OCI-LY7 (cell line): Measurements from ENCODE around the gene FNDC3B. TPM values are rescaled to one million over a fixed set of nuclear protein-coding genes. Genes with fewer than 3 reads are reported as not detected.
A peak's percentile ranks its signal among the peaks of the same experiment; 100 is the strongest.

Experiments
- BruUV-seq: library from RNA; stranded (reverse); fragments of 400-500 nt; replicated peaks from 2 replicates; lab custom pipeline; 2021; lab: Mats Ljungman, UMichigan
- CTCF ChIA-PET: fragments of 300-600 bp; sonication (Branson Sonifier 250); formaldehyde crosslinking; loops from one replicate; lab custom pipeline; 2022; ENCODE audit warnings: antibody characterized with exemption; ENCODE audit not compliant: unreplicated experiment; lab: Charles Lee
- POLR2A ChIA-PET: fragments of 300-600 bp; sonication (Branson Sonifier 250); formaldehyde crosslinking; loops from one replicate; lab custom pipeline; 2022; ENCODE audit warnings: antibody characterized with exemption; lab: Charles Lee
- DNase-seq: peaks from one replicate; pipeline ENCODE4 v3.0.0-alpha.2; 2015; ENCODE audit warnings: low spot score
- H2AFZ ChIP-seq: fragments of 200-600 bp; sonication (generic), shearing (Covaris generic); 2 replicates; pipeline ENCODE4 v1.6.1; 2014; ENCODE audit warnings: mild to moderate bottlenecking, antibody characterized with exemption, low read length, moderate library complexity
- H3K27ac ChIP-seq: fragments of 200-600 bp; sonication (generic); 2 replicates; pipeline ENCODE4 v1.5.1; 2014; ENCODE audit warnings: mixed run types, low read depth, mild to moderate bottlenecking, moderate library complexity, low read length, inconsistent platforms; ENCODE audit not compliant: poor library complexity, severe bottlenecking
- H3K36me3 ChIP-seq: fragments of 200-600 bp; sonication (generic); 2 replicates; pipeline ENCODE4 v1.6.1; 2014; ENCODE audit warnings: mild to moderate bottlenecking, antibody characterized with exemption, low read length, moderate library complexity, mixed read lengths; ENCODE audit not compliant: insufficient read depth
- H3K4me1 ChIP-seq: fragments of 200-600 bp; sonication (generic); 2 replicates; pipeline ENCODE4 v1.5.1; 2014; ENCODE audit warnings: mild to moderate bottlenecking, low read length; ENCODE audit not compliant: insufficient read depth, poor library complexity, severe bottlenecking
- H3K4me2 ChIP-seq: fragments of 200-600 bp; sonication (generic); 2 replicates; pipeline ENCODE4 v1.6.1; 2014; ENCODE audit warnings: mild to moderate bottlenecking, low read length
- H3K4me3 ChIP-seq: fragments of 200-600 bp; sonication (generic); 2 replicates; pipeline ENCODE4 v1.5.1; 2014; ENCODE audit warnings: mild to moderate bottlenecking, low read depth, low read length; ENCODE audit not compliant: poor library complexity, severe bottlenecking
- H3K79me2 ChIP-seq: fragments of 200-600 bp; sonication (generic); 2 replicates; pipeline ENCODE4 v1.6.1; 2016; ENCODE audit warnings: low read depth, mild to moderate bottlenecking, low read length, moderate library complexity, mixed read lengths; ENCODE audit not compliant: insufficient read depth
- H3K9me2 ChIP-seq: fragments of 200-600 bp; sonication (generic); 2 replicates; pipeline ENCODE4 v1.6.1; 2016; ENCODE audit warnings: mild to moderate bottlenecking, low read length, mixed read lengths; ENCODE audit not compliant: insufficient read depth
- H3K9me3 ChIP-seq: fragments of 200-600 bp; sonication (generic); 2 replicates; pipeline ENCODE4 v1.6.1; 2014; ENCODE audit warnings: mild to moderate bottlenecking, mixed run types, low read length, mixed read lengths
- H4K20me1 ChIP-seq: fragments of 200-600 bp; sonication (generic); 2 replicates; pipeline ENCODE4 v1.6.1; 2014; ENCODE audit warnings: mild to moderate bottlenecking, antibody characterized with exemption, low read length, moderate library complexity, mixed read lengths; ENCODE audit not compliant: insufficient read depth
- CTCF ChIP-seq: fragments of 200-600 bp; sonication (generic); conservative IDR thresholded peaks from 2 replicates; pipeline ENCODE4 v1.5.1; 2014; ENCODE audit warnings: mild to moderate bottlenecking, antibody characterized with exemption, low read length, moderate library complexity, mixed read lengths
- EZH2phosphoT487 ChIP-seq: fragments of 200-600 bp; sonication (generic); IDR thresholded peaks from 2 replicates; pipeline ENCODE4 v1.6.1; 2018; ENCODE audit warnings: low read depth, borderline replicate concordance, mild to moderate bottlenecking, mixed run types, antibody characterized with exemption, low read length, moderate library complexity, mixed read lengths
- intact Hi-C: fragments of 100-400 bp; cut with micrococcal nuclease; formaldehyde crosslinking; loops from one replicate; pipeline ENCODE4 v1.10.0; 2022; ENCODE audit not compliant: unreplicated experiment
- total RNA-seq, 2 experiments: library from RNA; depleted of rRNA in 1 of 2; stranded (reverse); fragments of >200 nt in 1 of 2; shearing (Covaris generic) in 1 of 2; gene quantifications; 2 replicates each; pipeline ENCODE4 v1.2.3, GENCODE V29; 2014 to 2022

FNDC3B gene
- total RNA-seq, 2 experiments from 2014 or later, result 23.3 to 28.5 TPM

- Histone ChIP-seq H2AFZ (0 out of 2 replicates have a peak overlapping the region, but pooled peaks have one; percentile 60), H3K27ac (peak overlapping the region; percentile 81), H3K4me1 (peaks cover 52% of the 10 kb centered on the region), H3K9me3 (peaks cover 5% of the 10 kb centered on the region; the same call in 1 of the 2 replicates), H3K79me2 (peaks cover 16% of the 10 kb centered on the region; the same call in 1 of the 2 replicates), H3K4me3 (no peak overlapping the region), H3K36me3 (peaks cover 15% of the 10 kb centered on the region), H3K9me2 (no peaks in the 10 kb centered on the region), H4K20me1 (no peaks in the 10 kb centered on the region), H3K4me2 (peak overlapping the region; percentile 63)
- intact Hi-C loops, result loop anchor here (1.0 kb wide), 2 partner anchors 26 to 38 kb away; no protein-coding TSS in a partner anchor
- no peak for TF ChIP-seq CTCF
- TF ChIP-seq EZH2phosphoT487, result no peak
- no TSS peak for BruUV-seq
- no peak for DNase-seq
- POLR2A ChIA-PET, result interaction anchor here (0.6 to 1.2 kb wide), 4 partner anchors 39 to 234 kb away, joined by 3 to 6 read pairs (median 4); no protein-coding TSS in a partner anchor
- CTCF ChIA-PET, result no interaction called here
Measured at GRCh38 chr3:172062761-172063160, 23.4 kb downstream of the FNDC3B start.

GRCh38 chr3:172063456-172064432, 24.4 kb downstream of the FNDC3B start:
- Histone ChIP-seq H3K36me3 (peaks cover 15% of the 10 kb centered on the region), H4K20me1 (no peaks in the 10 kb centered on the region), H2AFZ (no peak overlapping the region), H3K4me1 (peaks cover 52% of the 10 kb centered on the region), H3K4me2 (no peak overlapping the region), H3K79me2 (peaks cover 13% of the 10 kb centered on the region; the same call in 1 of the 2 replicates), H3K9me3 (peaks cover 5% of the 10 kb centered on the region; the same call in 1 of the 2 replicates), H3K9me2 (no peaks in the 10 kb centered on the region), H3K27ac (no peak overlapping the region), H3K4me3 (no peak overlapping the region)
- no TSS peak for BruUV-seq
- TF ChIP-seq CTCF (no peak), EZH2phosphoT487 (no peak)
- ChIA-PET POLR2A (interaction anchor here (0.7 to 1.0 kb wide), 3 partner anchors 30 to 42 kb away, joined by 3 to 4 read pairs (median 3); no protein-coding TSS in a partner anchor), CTCF (no interaction called here)
- DNase-seq, result no peak
- intact Hi-C loops, result no loop called here
